Thyroid gland (tissue), 4 donors: ENCODE measurements around the gene FGF16.

Experiments
- CTCF ChIP-seq, 6 experiments: fragments of 200-600 bp in 3 of 6; fragments of 450-650 bp in 3 of 6; sonication (generic) in 3 of 6; IDR thresholded peaks; one replicate each; pipeline ENCODE4 v1.5.1; 2016 to 2019; ENCODE audit warnings: antibody characterized with exemption in 6 of 6, mild to moderate bottlenecking in 2 of 6, inconsistent platforms in 1 of 6, moderate library complexity in 1 of 6
- POLR2A ChIP-seq, 2 donors: fragments of 450-650 bp; IDR thresholded peaks; one replicate each; pipeline ENCODE4 v1.6.1; 2017; ENCODE audit warnings: antibody characterized with exemption in 2 of 2, mild to moderate bottlenecking in 2 of 2, moderate library complexity in 1 of 2

GRCh38 chrX:77404419-77404818, 42.8 kb upstream of the FGF16 start:
- TF ChIP-seq CTCF (IDR thresholded peaks at IDR 0.05): no peak
- TF ChIP-seq POLR2A (IDR thresholded peaks at IDR 0.05): no peak
